ENCODE results near the gene PPFIBP1. TPM values are rescaled to one million over a fixed set of nuclear protein-coding genes. Genes with fewer than 3 reads are reported as not detected.
"Not testable (repeated sequence)": the region's sequence is repeated elsewhere in the genome, so short reads cannot be mapped to it uniquely, and the experiment has no call there.

Gene PPFIBP1
- total and polyA plus RNA-seq, 2 of the 8 experiments (the other 6 are each of a cell fraction or from before 2014, with no cell fraction given) = 7.7 to 31.3 TPM

GRCh38 chr12:27636569-27636968, 112.6 kb downstream of the PPFIBP1 start:
- H4K91ac ChIP-seq (replicated peaks; ENCODE audit: insufficient read length, low read length); H3K18ac ChIP-seq (ENCODE audit: extremely low read depth, low read length); H3K27me3 ChIP-seq (replicated peaks in 1 of 4; ENCODE audit: control insufficient read depth in 3 of 4, extremely low read depth in 1 of 4, insufficient read depth in 3 of 4, low read length in 3 of 4); H3K23me2 ChIP-seq (ENCODE audit: low read depth, low read length); H2BK120ac ChIP-seq (replicated peaks; ENCODE audit: low read depth, low read length); DNase-seq (ENCODE audit: low read depth in 1 of 2, low spot score in 2 of 2); H3K27ac ChIP-seq (ENCODE audit: low read depth, low read length); H2BK20ac ChIP-seq (ENCODE audit: low read length); H3K4me2 ChIP-seq (ENCODE audit: insufficient read depth in 1 of 2, low read depth in 2 of 2, low read length in 2 of 2); H2BK15ac ChIP-seq (ENCODE audit: low read length); H2AFZ ChIP-seq (ENCODE audit: low read length); H3K79me1 ChIP-seq (ENCODE audit: low read depth, low read length); H3K23ac ChIP-seq (ENCODE audit: insufficient read length); H3K56ac ChIP-seq (replicated peaks; ENCODE audit: insufficient read length, low read depth, low read length); POLR2A ChIA-PET (ENCODE audit: partially characterized antibody); H3K14ac ChIP-seq (ENCODE audit: insufficient read length); H3K4ac ChIP-seq (replicated peaks; ENCODE audit: insufficient read length, low read depth, low read length); H4K20me1 ChIP-seq (replicated peaks in 1 of 2; ENCODE audit: control insufficient read depth in 1 of 2, insufficient read depth in 2 of 2, low read length in 2 of 2); H3K36me3 ChIP-seq (ENCODE audit: control insufficient read depth in 2 of 4, insufficient read depth in 4 of 4, low read length in 3 of 4); H3K4me3 ChIP-seq (ENCODE audit: extremely low read depth in 1 of 4, insufficient read depth in 2 of 4, low read depth in 3 of 4, low read length in 4 of 4); H4K8ac ChIP-seq (ENCODE audit: extremely low read depth, insufficient read depth, low read length); H4K5ac ChIP-seq (ENCODE audit: insufficient read length, low read depth, low read length); H3K9me3 ChIP-seq (ENCODE audit: insufficient read depth in 2 of 2, low read depth in 1 of 2, low read length in 1 of 2); H2AK5ac ChIP-seq (ENCODE audit: low read depth, low read length); H3K4me1 ChIP-seq (replicated peaks in 1 of 4; ENCODE audit: control insufficient read depth in 3 of 4, insufficient read depth in 4 of 4, low read length in 3 of 4); H3K9ac ChIP-seq (replicated peaks in 1 of 4; ENCODE audit: extremely low read depth in 1 of 4, low read depth in 3 of 4, low read length in 3 of 4); H3K79me2 ChIP-seq (ENCODE audit: control insufficient read depth in 1 of 2, insufficient read depth in 2 of 2, low read length in 2 of 2); H2BK12ac ChIP-seq (ENCODE audit: low read depth, low read length); H2BK5ac ChIP-seq (ENCODE audit: low read depth, low read length): not testable (repeated sequence)
- peak; percentile 87 for FAIRE-seq
- 94% methylated on average over 4 of the region's 4 CpGs; no CpG with 5 or more reads in 1 of the 2 experiments for WGBS, 2 experiments (ENCODE audit: extremely low coverage in 1 of 2, insufficient coverage in 1 of 2, insufficient read length in 1 of 2, insufficient replicate concordance in 2 of 2, low coverage in 1 of 2, low lambda C conversion rate in 2 of 2, missing lambda C conversion rate in 1 of 2)
- CTCF ChIA-PET (ENCODE audit: partially characterized antibody) = interaction anchor here (1.5 kb wide), 1 partner anchor 199 kb away, joined by 6 read pairs; no protein-coding TSS in a partner anchor

Data from H1 (cell line).